Neural cell (in vitro differentiated cells): Measurements from ENCODE around the gene ATXN2. TPM values are rescaled to one million over a fixed set of nuclear protein-coding genes. Genes with fewer than 3 reads are reported as not detected.
"Not testable (repeated sequence)": the region's sequence is repeated elsewhere in the genome, so short reads cannot be mapped to it uniquely, and the experiment has no call there.

ENCODE experiments used
- H2AFZ ChIP-seq: fragments of 200-600, 300-800 bp; sonication (generic), shearing (Covaris generic); 2 replicates; pipeline ENCODE4 v1.6.0; 2014; ENCODE audit warnings: low read depth, mild to moderate bottlenecking, antibody characterized with exemption, low read length, moderate library complexity
- H3F3A ChIP-seq: fragments of 200-600 bp; shearing (Covaris generic); 2 replicates; pipeline ENCODE4 v1.6.1; 2016; ENCODE audit warnings: mild to moderate bottlenecking, moderate library complexity, mixed read lengths, antibody characterized with exemption, low read length; ENCODE audit not compliant: insufficient read depth, poor library complexity, severe bottlenecking
- H3K27ac ChIP-seq: fragments of 200-600, 300-800 bp; sonication (generic), shearing (Covaris generic); 2 replicates; pipeline ENCODE4 v1.5.1; 2014; ENCODE audit warnings: mild to moderate bottlenecking, low read length, moderate library complexity
- H3K27me3 ChIP-seq: fragments of 300-800, 200-600 bp; sonication (generic), shearing (Covaris generic); 2 replicates; pipeline ENCODE4 v1.6.0; 2014; ENCODE audit warnings: mild to moderate bottlenecking, low read depth, low read length, moderate library complexity; ENCODE audit not compliant: insufficient read depth
- H3K36me3 ChIP-seq: fragments of 300-800, 200-600 bp; sonication (generic), shearing (Covaris generic); 2 replicates; pipeline ENCODE4 v1.5.1; 2014; ENCODE audit warnings: mild to moderate bottlenecking, antibody characterized with exemption, low read length, moderate library complexity; ENCODE audit not compliant: insufficient read depth
- H3K4me2 ChIP-seq: fragments of 300-800, 200-600 bp; sonication (generic), shearing (Covaris generic); 2 replicates; pipeline ENCODE4 v1.6.0; 2014; ENCODE audit warnings: mild to moderate bottlenecking, low read length
- H3K4me3 ChIP-seq: fragments of 300-800, 200-600 bp; sonication (generic), shearing (Covaris generic); 2 replicates; pipeline ENCODE4 v1.5.1; 2014; ENCODE audit warnings: mild to moderate bottlenecking, low read length, moderate library complexity
- H3K79me2 ChIP-seq: fragments of 200-600 bp; shearing (Covaris generic); replicated peaks from 2 replicates; pipeline ENCODE4 v1.6.0; 2014; ENCODE audit warnings: mild to moderate bottlenecking, low read length, moderate library complexity; ENCODE audit not compliant: insufficient read depth
- H3K9ac ChIP-seq: fragments of 300-800, 200-600 bp; sonication (generic), shearing (Covaris generic); 2 replicates; pipeline ENCODE4 v1.6.1; 2016; ENCODE audit warnings: mild to moderate bottlenecking, low read length, mixed read lengths
- H3K9me2 ChIP-seq: fragments of 200-600 bp; shearing (Covaris generic); 2 replicates; pipeline ENCODE4 v1.6.1; 2016; ENCODE audit warnings: mild to moderate bottlenecking, low read length, mixed read lengths; ENCODE audit not compliant: insufficient read depth
- H3K9me3 ChIP-seq: fragments of 200-600, 300-800 bp; sonication (generic), shearing (Covaris generic); 2 replicates; pipeline ENCODE4 v1.6.1; 2016; ENCODE audit warnings: mild to moderate bottlenecking, mixed run types, low read length, moderate library complexity, mixed read lengths
- H4K20me1 ChIP-seq: fragments of 200-600 bp; shearing (Covaris generic); 2 replicates; pipeline ENCODE4 v1.6.1; 2016; ENCODE audit warnings: mild to moderate bottlenecking, mixed run types; ENCODE audit not compliant: insufficient read depth
- EP300 ChIP-seq: fragments of 450-650 bp; conservative IDR thresholded peaks from 2 replicates; pipeline ENCODE4 v1.6.1; 2014; ENCODE audit warnings: antibody characterized with exemption, mild to moderate bottlenecking, moderate library complexity; ENCODE audit not compliant: poor library complexity, severe bottlenecking
- EZH2 ChIP-seq: fragments of 200-600, 300-800 bp; shearing (Covaris generic), sonication (generic); IDR thresholded peaks from 2 replicates; pipeline ENCODE4 v1.6.1; 2014; ENCODE audit warnings: antibody characterized with exemption, low read length, borderline replicate concordance, mild to moderate bottlenecking; ENCODE audit not compliant: insufficient read depth, poor library complexity, severe bottlenecking
- MXI1 ChIP-seq: fragments of 450-650 bp; conservative IDR thresholded peaks from 2 replicates; pipeline ENCODE4 v1.6.1; 2014; ENCODE audit warnings: antibody characterized with exemption, mild to moderate bottlenecking; ENCODE audit not compliant: poor library complexity, severe bottlenecking
- POLR2AphosphoS5 ChIP-seq: IDR thresholded peaks from 2 replicates; pipeline ENCODE4 v1.6.1; 2012
- RAD21 ChIP-seq: fragments of 450-650 bp; conservative IDR thresholded peaks from 2 replicates; pipeline ENCODE4 v1.6.1; 2014; ENCODE audit warnings: antibody characterized with exemption, mild to moderate bottlenecking, moderate library complexity
- SMC3 ChIP-seq: fragments of 450-650 bp; conservative IDR thresholded peaks from 2 replicates; pipeline ENCODE4 v1.6.1; 2014; ENCODE audit warnings: antibody characterized with exemption, mild to moderate bottlenecking, moderate library complexity; ENCODE audit not compliant: poor library complexity
- TAF1 ChIP-seq: IDR thresholded peaks from 2 replicates; pipeline ENCODE4 v1.6.1; 2012; ENCODE audit warnings: low read depth
- polyA plus RNA-seq: library from polyadenylated mRNA; depleted of rRNA; stranded (reverse); fragments of >200 nt; gene quantifications from 2 replicates; pipeline ENCODE4 v1.2.3, GENCODE V29; 2014
- TF ChIP-seq, protein P1 (sequence below): IDR thresholded peaks from 2 replicates; pipeline ENCODE4 v1.6.1; 2012; ENCODE audit warnings: borderline replicate concordance
- TF ChIP-seq, protein P2 (sequence below): fragments of 450-650 bp; IDR thresholded peaks from 2 replicates; pipeline ENCODE4 v1.5.1; 2014; ENCODE audit warnings: antibody characterized with exemption, mild to moderate bottlenecking, moderate library complexity; ENCODE audit not compliant: poor library complexity, severe bottlenecking

ATXN2 gene
- polyA plus RNA-seq, 1 donor from 2014 or later, result 12.6 TPM

DNA sequence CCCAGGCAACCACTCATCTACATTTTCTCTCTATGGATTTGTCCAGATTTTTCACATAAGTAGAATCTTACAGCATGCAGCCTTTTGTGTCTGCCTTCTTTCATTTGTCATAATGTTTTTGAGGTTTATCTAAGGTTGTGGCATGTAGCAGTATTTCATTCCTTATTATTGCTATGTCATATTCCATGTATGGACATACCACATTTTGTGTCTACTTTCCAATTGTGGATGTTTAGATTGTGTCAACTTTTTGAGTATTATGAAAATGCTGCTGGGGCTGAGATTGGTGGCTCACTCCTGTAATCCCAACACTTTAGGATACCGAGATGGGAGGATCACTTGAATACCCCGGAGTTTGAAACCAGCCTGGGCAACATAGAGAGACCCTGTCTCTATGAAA lies 3.2 kb upstream of the ATXN2 start:
- H3K9me3 ChIP-seq, result no peaks in the 10 kb centered on the region
- no peak overlapping the region for H3K4me3 ChIP-seq
- H3K4me2 ChIP-seq, result no peak overlapping the region
- H4K20me1 ChIP-seq, result peaks cover 4% of the 10 kb centered on the region
- H2AFZ ChIP-seq, result no peak overlapping the region
- no peaks in the 10 kb centered on the region for H3F3A ChIP-seq
- no peaks in the 10 kb centered on the region for H3K36me3 ChIP-seq
- no peaks in the 10 kb centered on the region for H3K9me2 ChIP-seq
- H3K27me3 ChIP-seq, result no peaks in the 10 kb centered on the region
- no peak for TF ChIP-seq POLR2AphosphoS5
- TF ChIP-seq EP300, result no peak
- no peak for TF ChIP-seq TAF1
- no peak for TF ChIP-seq EZH2
- TF ChIP-seq MXI1, result no peak
- TF ChIP-seq RAD21, result no peak
- TF ChIP-seq, protein P1, sequence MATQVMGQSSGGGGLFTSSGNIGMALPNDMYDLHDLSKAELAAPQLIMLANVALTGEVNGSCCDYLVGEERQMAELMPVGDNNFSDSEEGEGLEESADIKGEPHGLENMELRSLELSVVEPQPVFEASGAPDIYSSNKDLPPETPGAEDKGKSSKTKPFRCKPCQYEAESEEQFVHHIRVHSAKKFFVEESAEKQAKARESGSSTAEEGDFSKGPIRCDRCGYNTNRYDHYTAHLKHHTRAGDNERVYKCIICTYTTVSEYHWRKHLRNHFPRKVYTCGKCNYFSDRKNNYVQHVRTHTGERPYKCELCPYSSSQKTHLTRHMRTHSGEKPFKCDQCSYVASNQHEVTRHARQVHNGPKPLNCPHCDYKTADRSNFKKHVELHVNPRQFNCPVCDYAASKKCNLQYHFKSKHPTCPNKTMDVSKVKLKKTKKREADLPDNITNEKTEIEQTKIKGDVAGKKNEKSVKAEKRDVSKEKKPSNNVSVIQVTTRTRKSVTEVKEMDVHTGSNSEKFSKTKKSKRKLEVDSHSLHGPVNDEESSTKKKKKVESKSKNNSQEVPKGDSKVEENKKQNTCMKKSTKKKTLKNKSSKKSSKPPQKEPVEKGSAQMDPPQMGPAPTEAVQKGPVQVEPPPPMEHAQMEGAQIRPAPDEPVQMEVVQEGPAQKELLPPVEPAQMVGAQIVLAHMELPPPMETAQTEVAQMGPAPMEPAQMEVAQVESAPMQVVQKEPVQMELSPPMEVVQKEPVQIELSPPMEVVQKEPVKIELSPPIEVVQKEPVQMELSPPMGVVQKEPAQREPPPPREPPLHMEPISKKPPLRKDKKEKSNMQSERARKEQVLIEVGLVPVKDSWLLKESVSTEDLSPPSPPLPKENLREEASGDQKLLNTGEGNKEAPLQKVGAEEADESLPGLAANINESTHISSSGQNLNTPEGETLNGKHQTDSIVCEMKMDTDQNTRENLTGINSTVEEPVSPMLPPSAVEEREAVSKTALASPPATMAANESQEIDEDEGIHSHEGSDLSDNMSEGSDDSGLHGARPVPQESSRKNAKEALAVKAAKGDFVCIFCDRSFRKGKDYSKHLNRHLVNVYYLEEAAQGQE, result no peak
- no peak for TF ChIP-seq SMC3
- TF ChIP-seq, protein P2, sequence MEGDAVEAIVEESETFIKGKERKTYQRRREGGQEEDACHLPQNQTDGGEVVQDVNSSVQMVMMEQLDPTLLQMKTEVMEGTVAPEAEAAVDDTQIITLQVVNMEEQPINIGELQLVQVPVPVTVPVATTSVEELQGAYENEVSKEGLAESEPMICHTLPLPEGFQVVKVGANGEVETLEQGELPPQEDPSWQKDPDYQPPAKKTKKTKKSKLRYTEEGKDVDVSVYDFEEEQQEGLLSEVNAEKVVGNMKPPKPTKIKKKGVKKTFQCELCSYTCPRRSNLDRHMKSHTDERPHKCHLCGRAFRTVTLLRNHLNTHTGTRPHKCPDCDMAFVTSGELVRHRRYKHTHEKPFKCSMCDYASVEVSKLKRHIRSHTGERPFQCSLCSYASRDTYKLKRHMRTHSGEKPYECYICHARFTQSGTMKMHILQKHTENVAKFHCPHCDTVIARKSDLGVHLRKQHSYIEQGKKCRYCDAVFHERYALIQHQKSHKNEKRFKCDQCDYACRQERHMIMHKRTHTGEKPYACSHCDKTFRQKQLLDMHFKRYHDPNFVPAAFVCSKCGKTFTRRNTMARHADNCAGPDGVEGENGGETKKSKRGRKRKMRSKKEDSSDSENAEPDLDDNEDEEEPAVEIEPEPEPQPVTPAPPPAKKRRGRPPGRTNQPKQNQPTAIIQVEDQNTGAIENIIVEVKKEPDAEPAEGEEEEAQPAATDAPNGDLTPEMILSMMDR, result no peak
- no peak overlapping the region for H3K27ac ChIP-seq
- H3K9ac ChIP-seq, result no peak overlapping the region
- peaks cover 11% of the 10 kb centered on the region for H3K79me2 ChIP-seq

DNA sequence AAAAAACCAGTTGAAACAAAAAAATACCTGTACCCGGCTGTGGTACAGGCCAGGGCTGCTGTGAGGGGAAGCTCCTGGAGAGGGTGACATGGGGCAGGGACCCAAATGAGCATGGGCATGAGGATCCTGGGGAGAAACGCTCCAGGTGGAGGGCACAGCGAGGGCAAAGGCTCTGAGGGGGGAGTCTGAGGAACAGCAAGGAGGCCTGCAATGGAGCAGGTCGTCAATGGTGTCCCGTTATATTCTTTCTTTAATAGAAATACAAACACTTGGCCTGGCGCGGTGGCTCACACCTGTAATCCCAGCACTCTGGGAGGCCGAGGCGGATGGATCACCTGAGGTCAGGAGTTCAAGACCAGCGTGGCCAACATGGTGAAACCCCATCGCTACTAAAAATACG lies 1.9 kb upstream of the ATXN2 start:
- not testable (repeated sequence) for H3F3A ChIP-seq, H3K9ac ChIP-seq, H3K9me2 ChIP-seq, H3K27ac ChIP-seq, H2AFZ ChIP-seq, H3K9me3 ChIP-seq, H3K4me2 ChIP-seq, H3K36me3 ChIP-seq, H3K27me3 ChIP-seq, H3K4me3 ChIP-seq
- H3K79me2 ChIP-seq, result peaks cover 25% of the 10 kb centered on the region
- H4K20me1 ChIP-seq, result peaks cover 14% of the 10 kb centered on the region

DNA sequence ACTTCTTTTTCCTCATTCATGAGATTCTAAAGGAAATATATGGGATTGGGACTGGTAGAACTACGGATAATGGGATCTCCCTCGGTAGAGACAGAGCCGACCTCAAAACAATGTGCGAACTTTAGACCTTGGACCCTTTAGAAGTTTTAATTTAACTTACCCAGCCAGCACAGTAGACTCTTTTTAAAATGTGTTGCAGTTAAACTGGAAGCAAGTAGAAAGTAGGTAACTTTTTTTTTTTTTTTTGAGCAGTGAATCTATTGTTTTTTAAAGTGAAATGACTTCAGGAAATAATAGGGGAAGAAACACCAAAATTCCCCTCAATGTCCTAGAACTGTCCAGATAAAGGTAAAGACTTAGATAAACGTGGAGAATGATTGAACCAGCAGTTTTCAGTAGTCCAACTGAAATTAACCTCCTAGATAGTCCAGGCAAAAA lies 1.1 kb upstream of the ATXN2 start:
- H3K4me2 ChIP-seq, result peak overlapping the region; percentile 85

More for the DNA sequence above, 1.1 kb upstream of the ATXN2 start:
- Histone ChIP-seq H3F3A (no peaks in the 10 kb centered on the region), H3K79me2 (peaks cover 32% of the 10 kb centered on the region), H3K27ac (peak overlapping the region; percentile 88), H3K4me3 (peak overlapping the region; percentile 98), H2AFZ (peak overlapping the region; percentile 95), H4K20me1 (peaks cover 15% of the 10 kb centered on the region), H3K9me2 (no peaks in the 10 kb centered on the region), H3K9me3 (no peaks in the 10 kb centered on the region), H3K36me3 (no peaks in the 10 kb centered on the region), H3K27me3 (no peaks in the 10 kb centered on the region), H3K9ac (peak overlapping the region; percentile 88)
- TF ChIP-seq, protein P2, result no peak
- TF ChIP-seq RAD21 (no peak), EP300 (no peak), EZH2 (no peak), TAF1 (no peak), MXI1 (no peak), SMC3 (no peak), POLR2AphosphoS5 (no peak)
- TF ChIP-seq, protein P1, result no peak
